ENCODE results near the gene ETS2. TPM values are rescaled to one million over a fixed set of nuclear protein-coding genes. Genes with fewer than 3 reads are reported as not detected.

The ETS2 gene
- polyA plus RNA-seq, 1 donor from 2014 or later, result 11.6 TPM

DNA sequence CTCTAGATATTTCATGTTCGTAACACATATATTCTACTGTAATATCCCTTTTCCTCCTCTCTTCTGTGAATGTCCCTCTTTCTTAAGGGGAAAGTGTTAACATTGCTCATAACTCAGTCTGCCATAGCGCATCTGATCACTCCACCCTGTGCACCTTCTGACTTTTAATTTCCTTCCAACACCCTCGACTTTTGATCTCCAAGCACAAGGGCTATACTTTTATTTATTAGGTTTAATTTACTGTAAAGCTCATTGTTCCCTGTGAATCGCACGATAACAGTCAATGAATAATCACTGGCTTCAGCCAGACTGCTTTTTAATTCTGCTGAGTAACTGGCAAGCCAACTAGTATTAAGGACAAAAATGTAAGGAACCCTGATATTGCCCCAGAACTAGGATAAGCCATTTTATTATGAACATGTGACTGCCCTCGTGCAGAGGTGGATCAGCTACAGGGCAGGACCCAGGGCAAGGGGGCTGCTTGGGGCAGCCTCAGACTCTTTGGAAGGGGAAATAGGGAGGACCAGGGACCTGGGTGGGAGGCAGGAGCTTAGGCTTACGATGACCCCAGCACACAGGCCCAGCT is 2.6 kb upstream of the ETS2 start:
- no peaks in the 10 kb centered on the region for H3K27me3 ChIP-seq (ENCODE audit: insufficient read depth, low read depth, low read length)
- H3K9ac ChIP-seq (ENCODE audit: low read length), result no peak overlapping the region
- H3K4me3 ChIP-seq (ENCODE audit: low read length), result no peak overlapping the region
- H3K9me2 ChIP-seq (ENCODE audit: insufficient read depth, low read length), result no peaks in the 10 kb centered on the region
- no peaks in the 10 kb centered on the region for H4K20me1 ChIP-seq (ENCODE audit: insufficient read depth)
- TF ChIP-seq POLR2AphosphoS5 (IDR thresholded peaks at IDR 0.05), result no peak
- no peak for TF ChIP-seq EZH2 (IDR thresholded peaks at IDR 0.05; ENCODE audit: borderline replicate concordance, insufficient read depth, low read length, poor library complexity, severe bottlenecking)
- no peak for TF ChIP-seq RAD21 (conservative IDR thresholded peaks at IDR 0.05)
- no peak for TF ChIP-seq MXI1 (conservative IDR thresholded peaks at IDR 0.05; ENCODE audit: poor library complexity, severe bottlenecking)
- TF ChIP-seq SMC3 (conservative IDR thresholded peaks at IDR 0.05; ENCODE audit: poor library complexity), result no peak
- TF ChIP-seq, protein P1, sequence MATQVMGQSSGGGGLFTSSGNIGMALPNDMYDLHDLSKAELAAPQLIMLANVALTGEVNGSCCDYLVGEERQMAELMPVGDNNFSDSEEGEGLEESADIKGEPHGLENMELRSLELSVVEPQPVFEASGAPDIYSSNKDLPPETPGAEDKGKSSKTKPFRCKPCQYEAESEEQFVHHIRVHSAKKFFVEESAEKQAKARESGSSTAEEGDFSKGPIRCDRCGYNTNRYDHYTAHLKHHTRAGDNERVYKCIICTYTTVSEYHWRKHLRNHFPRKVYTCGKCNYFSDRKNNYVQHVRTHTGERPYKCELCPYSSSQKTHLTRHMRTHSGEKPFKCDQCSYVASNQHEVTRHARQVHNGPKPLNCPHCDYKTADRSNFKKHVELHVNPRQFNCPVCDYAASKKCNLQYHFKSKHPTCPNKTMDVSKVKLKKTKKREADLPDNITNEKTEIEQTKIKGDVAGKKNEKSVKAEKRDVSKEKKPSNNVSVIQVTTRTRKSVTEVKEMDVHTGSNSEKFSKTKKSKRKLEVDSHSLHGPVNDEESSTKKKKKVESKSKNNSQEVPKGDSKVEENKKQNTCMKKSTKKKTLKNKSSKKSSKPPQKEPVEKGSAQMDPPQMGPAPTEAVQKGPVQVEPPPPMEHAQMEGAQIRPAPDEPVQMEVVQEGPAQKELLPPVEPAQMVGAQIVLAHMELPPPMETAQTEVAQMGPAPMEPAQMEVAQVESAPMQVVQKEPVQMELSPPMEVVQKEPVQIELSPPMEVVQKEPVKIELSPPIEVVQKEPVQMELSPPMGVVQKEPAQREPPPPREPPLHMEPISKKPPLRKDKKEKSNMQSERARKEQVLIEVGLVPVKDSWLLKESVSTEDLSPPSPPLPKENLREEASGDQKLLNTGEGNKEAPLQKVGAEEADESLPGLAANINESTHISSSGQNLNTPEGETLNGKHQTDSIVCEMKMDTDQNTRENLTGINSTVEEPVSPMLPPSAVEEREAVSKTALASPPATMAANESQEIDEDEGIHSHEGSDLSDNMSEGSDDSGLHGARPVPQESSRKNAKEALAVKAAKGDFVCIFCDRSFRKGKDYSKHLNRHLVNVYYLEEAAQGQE (IDR thresholded peaks at IDR 0.05; ENCODE audit: borderline replicate concordance), result no peak
- TF ChIP-seq TAF1 (IDR thresholded peaks at IDR 0.05; ENCODE audit: low read depth), result no peak
- TF ChIP-seq, protein P2, sequence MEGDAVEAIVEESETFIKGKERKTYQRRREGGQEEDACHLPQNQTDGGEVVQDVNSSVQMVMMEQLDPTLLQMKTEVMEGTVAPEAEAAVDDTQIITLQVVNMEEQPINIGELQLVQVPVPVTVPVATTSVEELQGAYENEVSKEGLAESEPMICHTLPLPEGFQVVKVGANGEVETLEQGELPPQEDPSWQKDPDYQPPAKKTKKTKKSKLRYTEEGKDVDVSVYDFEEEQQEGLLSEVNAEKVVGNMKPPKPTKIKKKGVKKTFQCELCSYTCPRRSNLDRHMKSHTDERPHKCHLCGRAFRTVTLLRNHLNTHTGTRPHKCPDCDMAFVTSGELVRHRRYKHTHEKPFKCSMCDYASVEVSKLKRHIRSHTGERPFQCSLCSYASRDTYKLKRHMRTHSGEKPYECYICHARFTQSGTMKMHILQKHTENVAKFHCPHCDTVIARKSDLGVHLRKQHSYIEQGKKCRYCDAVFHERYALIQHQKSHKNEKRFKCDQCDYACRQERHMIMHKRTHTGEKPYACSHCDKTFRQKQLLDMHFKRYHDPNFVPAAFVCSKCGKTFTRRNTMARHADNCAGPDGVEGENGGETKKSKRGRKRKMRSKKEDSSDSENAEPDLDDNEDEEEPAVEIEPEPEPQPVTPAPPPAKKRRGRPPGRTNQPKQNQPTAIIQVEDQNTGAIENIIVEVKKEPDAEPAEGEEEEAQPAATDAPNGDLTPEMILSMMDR (IDR thresholded peaks at IDR 0.05; ENCODE audit: poor library complexity, severe bottlenecking), result no peak
- TF ChIP-seq EP300 (conservative IDR thresholded peaks at IDR 0.05; ENCODE audit: poor library complexity, severe bottlenecking), result no peak
- H2AFZ ChIP-seq (ENCODE audit: low read depth, low read length), result no peak overlapping the region
- H3K4me2 ChIP-seq (ENCODE audit: low read length), result no peak overlapping the region
- H3K36me3 ChIP-seq (ENCODE audit: insufficient read depth, low read length), result no peaks in the 10 kb centered on the region
- H3K79me2 ChIP-seq (replicated peaks; ENCODE audit: insufficient read depth, low read length), result peaks cover 7% of the 10 kb centered on the region
- H3K9me3 ChIP-seq (ENCODE audit: low read length), result no peaks in the 10 kb centered on the region
- H3K27ac ChIP-seq (ENCODE audit: low read length), result no peak overlapping the region
- no peaks in the 10 kb centered on the region for H3F3A ChIP-seq (ENCODE audit: insufficient read depth, low read length, poor library complexity, severe bottlenecking)

DNA sequence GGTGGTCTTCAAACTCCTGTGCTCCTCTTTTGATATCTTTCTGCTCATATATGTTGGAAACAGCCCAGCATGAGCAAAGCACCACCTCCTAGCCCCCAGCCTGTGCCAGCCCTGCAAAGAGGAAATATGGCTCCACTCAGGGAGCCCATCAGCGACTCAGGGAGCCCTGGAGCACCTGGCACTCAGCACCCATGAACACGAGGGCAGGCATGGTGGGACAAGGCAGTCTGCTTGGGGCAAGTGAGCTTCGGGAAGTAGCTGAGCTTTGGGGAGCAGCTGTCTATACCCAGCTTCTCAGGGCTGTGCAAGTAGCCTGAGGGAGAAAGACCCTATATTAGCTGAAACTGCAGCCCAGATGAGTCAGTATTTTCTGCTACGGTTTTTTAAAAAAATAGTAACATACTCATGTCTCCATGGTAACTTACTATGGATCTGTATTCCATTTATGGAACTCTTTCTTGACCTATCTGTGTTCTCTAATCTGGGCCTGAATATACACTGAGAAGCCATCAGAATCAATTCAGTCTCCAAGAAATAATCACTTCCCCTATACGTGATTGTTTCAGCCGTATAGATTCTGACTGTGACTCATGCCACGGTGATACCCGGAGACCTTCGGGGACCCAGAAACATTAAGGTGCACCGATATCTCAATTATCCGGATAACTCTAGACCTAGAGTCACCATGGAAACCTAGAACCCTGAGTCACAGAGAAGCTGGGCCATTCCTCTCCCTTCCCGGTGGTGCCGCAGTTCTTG is 1.5 kb upstream of the ETS2 start:
- H3K9me3 ChIP-seq (ENCODE audit: low read length), result no peaks in the 10 kb centered on the region
- H3K36me3 ChIP-seq (ENCODE audit: insufficient read depth, low read length), result no peaks in the 10 kb centered on the region
- H3K4me3 ChIP-seq (ENCODE audit: low read length), result peak overlapping the region; percentile 84
- H3K4me2 ChIP-seq (ENCODE audit: low read length), result peak overlapping the region; percentile 34
- H2AFZ ChIP-seq (ENCODE audit: low read depth, low read length), result no peak overlapping the region
- no peaks in the 10 kb centered on the region for H3F3A ChIP-seq (ENCODE audit: insufficient read depth, low read length, poor library complexity, severe bottlenecking)
- no peaks in the 10 kb centered on the region for H4K20me1 ChIP-seq (ENCODE audit: insufficient read depth)
- peak overlapping the region; percentile 73 for H3K9ac ChIP-seq (ENCODE audit: low read length)
- no peaks in the 10 kb centered on the region for H3K27me3 ChIP-seq (ENCODE audit: insufficient read depth, low read depth, low read length)
- no peak for TF ChIP-seq POLR2AphosphoS5 (IDR thresholded peaks at IDR 0.05)
- no peak for TF ChIP-seq TAF1 (IDR thresholded peaks at IDR 0.05; ENCODE audit: low read depth)
- TF ChIP-seq EZH2 (IDR thresholded peaks at IDR 0.05; ENCODE audit: borderline replicate concordance, insufficient read depth, low read length, poor library complexity, severe bottlenecking), result no peak
- TF ChIP-seq, protein P2 (IDR thresholded peaks at IDR 0.05; ENCODE audit: poor library complexity, severe bottlenecking), result no peak
- TF ChIP-seq SMC3 (conservative IDR thresholded peaks at IDR 0.05; ENCODE audit: poor library complexity), result no peak
- no peak for TF ChIP-seq RAD21 (conservative IDR thresholded peaks at IDR 0.05)
- no peak for TF ChIP-seq EP300 (conservative IDR thresholded peaks at IDR 0.05; ENCODE audit: poor library complexity, severe bottlenecking)
- TF ChIP-seq MXI1 (conservative IDR thresholded peaks at IDR 0.05; ENCODE audit: poor library complexity, severe bottlenecking), result no peak
- TF ChIP-seq, protein P1 (IDR thresholded peaks at IDR 0.05; ENCODE audit: borderline replicate concordance), result no peak
- no peaks in the 10 kb centered on the region for H3K9me2 ChIP-seq (ENCODE audit: insufficient read depth, low read length)
- peak overlapping the region; percentile 61 for H3K27ac ChIP-seq (ENCODE audit: low read length)
- peaks cover 7% of the 10 kb centered on the region for H3K79me2 ChIP-seq (replicated peaks; ENCODE audit: insufficient read depth, low read length)

Measured in neural cell (in vitro differentiated cells).